ENCODE measurements around the gene AKR1C4.
"Not testable (repeated sequence)": the region's sequence is repeated elsewhere in the genome, so short reads cannot be mapped to it uniquely, and the experiment has no call there.

AKR1C4 gene

GRCh38 chr10:5206799-5207198, 10.2 kb downstream of the AKR1C4 start:
- DNase-seq (ENCODE audit: low read depth), result no peak

GRCh38 chr10:5209776-5210175, 13.1 kb downstream of the AKR1C4 start:
- DNase-seq (ENCODE audit: low read depth), result not testable (repeated sequence)

- not testable (repeated sequence) for DNase-seq (ENCODE audit: low read depth)
These were observed 13.6 kb downstream of the AKR1C4 start for GRCh38 chr10:5210261-5210660.

GRCh38 chr10:5211696-5212536, 15.3 kb downstream of the AKR1C4 start:
- DNase-seq (ENCODE audit: low read depth), result no peak

- no peak for DNase-seq (ENCODE audit: low read depth)
These were observed 20.2 kb downstream of the AKR1C4 start for GRCh38 chr10:5216801-5217200.

GRCh38 chr10:5219262-5219661, 22.6 kb downstream of the AKR1C4 start:
- no peak for DNase-seq (ENCODE audit: low read depth)

GRCh38 chr10:5222942-5223341, 26.3 kb downstream of the AKR1C4 start:
- DNase-seq (ENCODE audit: low read depth), result not testable (repeated sequence)

GRCh38 chr10:5229019-5229418, 32.4 kb downstream of the AKR1C4 start:
- DNase-seq (ENCODE audit: low read depth), result no peak

- no peak for DNase-seq (ENCODE audit: low read depth)
These were observed 36.7 kb downstream of the AKR1C4 start for GRCh38 chr10:5233324-5233723.

GRCh38 chr10:5234106-5234860, 37.6 kb downstream of the AKR1C4 start:
- no peak for DNase-seq (ENCODE audit: low read depth)

- not testable (repeated sequence) for DNase-seq (ENCODE audit: low read depth)
These were observed 40.9 kb downstream of the AKR1C4 start for GRCh38 chr10:5237541-5237940.

- no peak for DNase-seq (ENCODE audit: low read depth)
These were observed 45.9 kb downstream of the AKR1C4 start for GRCh38 chr10:5242585-5242984.

- DNase-seq (ENCODE audit: low read depth), result no peak
These were observed 46.9 kb downstream of the AKR1C4 start for GRCh38 chr10:5243521-5243987.

GRCh38 chr10:5252177-5253037, 55.8 kb downstream of the AKR1C4 start:
- DNase-seq (ENCODE audit: low read depth), result no peak

GRCh38 chr10:5254488-5254887, 57.9 kb downstream of the AKR1C4 start:
- DNase-seq (ENCODE audit: low read depth), result no peak

- not testable (repeated sequence) for DNase-seq (ENCODE audit: low read depth)
These were observed 61.1 kb downstream of the AKR1C4 start for GRCh38 chr10:5257768-5258167.

- no peak for DNase-seq (ENCODE audit: low read depth)
These were observed 62.7 kb downstream of the AKR1C4 start for GRCh38 chr10:5259132-5259951.

- DNase-seq (ENCODE audit: low read depth), result no peak
These were observed 63.4 kb downstream of the AKR1C4 start for GRCh38 chr10:5259952-5260578.

GRCh38 chr10:5260828-5261227, 64.2 kb downstream of the AKR1C4 start:
- DNase-seq (ENCODE audit: low read depth), result no peak

GRCh38 chr10:5265139-5265538, 68.5 kb downstream of the AKR1C4 start:
- DNase-seq (ENCODE audit: low read depth), result no peak

GRCh38 chr10:5266351-5266750, 69.7 kb downstream of the AKR1C4 start:
- no peak for DNase-seq (ENCODE audit: low read depth)
